Small intestine (tissue), 7 donors: ENCODE measurements around the gene EIF4A3. TPM values are rescaled to one million over a fixed set of nuclear protein-coding genes. Genes with fewer than 3 reads are reported as not detected.
"Not testable (repeated sequence)": the region's sequence is repeated elsewhere in the genome, so short reads cannot be mapped to it uniquely, and the experiment has no call there.

ENCODE experiments used
- DNase-seq, 2 donors: peaks; one replicate each; pipeline versions ENCODE4 v3.0.0 to v3.0.0-alpha.2; 2013
- FAIRE-seq: peaks from 2 replicates; lab custom pipeline; 2012; peaks lifted over from hg19 to GRCh38; lab: Jason Lieb, UNC
- H3K27ac ChIP-seq, 3 donors: one replicate each; pipeline ENCODE4 v1.5.1; 2013; ENCODE audit warnings: low read length in 2 of 3, mild to moderate bottlenecking in 2 of 3, control low read depth in 1 of 3, inconsistent platforms in 1 of 3, low read depth in 1 of 3, moderate library complexity in 1 of 3
- H3K27me3 ChIP-seq, 3 donors: one replicate each; pipeline ENCODE4 v1.6.1; 2013; ENCODE audit warnings: low read length in 3 of 3, inconsistent platforms in 1 of 3; ENCODE audit not compliant: control insufficient read depth in 3 of 3, insufficient read depth in 3 of 3
- H3K36me3 ChIP-seq, 3 donors: one replicate each; pipeline ENCODE4 v1.6.1; 2013; ENCODE audit warnings: low read length in 3 of 3, inconsistent platforms in 1 of 3, low read depth in 1 of 3, mild to moderate bottlenecking in 1 of 3, moderate library complexity in 1 of 3; ENCODE audit not compliant: control insufficient read depth in 3 of 3, insufficient read depth in 2 of 3
- H3K4me1 ChIP-seq, 3 donors: one replicate each; pipeline ENCODE4 v1.6.1; 2013; ENCODE audit warnings: low read length in 2 of 3, inconsistent platforms in 1 of 3, low read depth in 1 of 3, mild to moderate bottlenecking in 1 of 3, moderate library complexity in 1 of 3; ENCODE audit not compliant: control insufficient read depth in 3 of 3, insufficient read depth in 2 of 3
- H3K4me3 ChIP-seq, 3 donors: one replicate each; pipeline ENCODE4 v1.5.1; 2013; ENCODE audit warnings: low read length in 3 of 3, control low read depth in 1 of 3, inconsistent platforms in 1 of 3, low read depth in 1 of 3, mild to moderate bottlenecking in 1 of 3, moderate library complexity in 1 of 3
- H3K9me3 ChIP-seq, 2 donors: one replicate each; pipeline ENCODE4 v1.6.1; 2013; ENCODE audit warnings: low read depth in 1 of 2, low read length in 1 of 2; ENCODE audit not compliant: control insufficient read depth in 2 of 2, insufficient read depth in 1 of 2
- WGBS, 3 donors: extraction: QIAGEN DNeasy Blood & Tissue Kit; methylation state at CpG; one replicate each; pipeline ENCODE4 v1.1.7; 2013; 5-methylcytosine and 5-hydroxymethylcytosine counted together
- polyA plus RNA-seq, 4 donors: library from polyadenylated mRNA; stranded (reverse) in 3 of 4; unstranded in 1 of 4; fragments of 200-250 nt in 3 of 4; fragments of 120-200 nt in 1 of 4; gene quantifications; one replicate each; pipeline versions ENCODE4 v1.2.1 to v1.2.3, GENCODE V29; 2013
- donor health status: healthy with polysubstance abuse.
- donor health status: control.
- donor health status: control.
- donor health status: Bipolar disorder and iron deficiency.
- donor health status: healthy.

Gene EIF4A3
- polyA plus RNA-seq, 4 donors, result 47.2 to 88.2 (median 67.3) TPM

DNA sequence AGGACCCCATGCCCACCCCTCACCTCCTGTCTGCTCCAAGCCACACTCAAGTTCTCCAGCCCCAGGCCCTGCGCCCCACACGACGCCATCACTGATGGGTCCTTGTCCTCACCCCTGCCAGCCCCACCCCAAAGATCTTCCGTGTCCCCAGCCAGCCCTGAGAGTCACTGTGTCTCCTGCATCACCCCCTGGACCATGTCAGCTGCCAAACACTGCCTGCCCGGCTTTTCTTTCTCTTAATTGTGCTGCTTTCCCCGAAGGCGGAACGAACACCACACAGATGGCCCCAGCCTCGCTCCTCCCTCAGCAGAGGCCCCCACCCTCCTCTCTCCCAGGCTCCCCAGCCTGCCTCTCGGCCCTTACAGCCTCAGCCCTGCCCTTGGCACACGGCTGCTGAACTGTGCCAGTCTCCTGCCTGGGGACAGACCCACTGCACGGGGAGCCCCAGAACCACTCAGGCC, 50.3 kb downstream of the EIF4A3 start:
- no peaks in the 10 kb centered on the region for H3K9me3 ChIP-seq
- no peaks in the 10 kb centered on the region for H3K4me1 ChIP-seq
- no peak overlapping the region for H3K27ac ChIP-seq
- no peaks in the 10 kb centered on the region for H3K36me3 ChIP-seq
- H3K4me3 ChIP-seq, result no peak overlapping the region
- FAIRE-seq (no peak), DNase-seq (no peak)
- 75 to 77% (median 75%) methylated on average over 12 of the region's 12 CpGs for WGBS, 3 donors
- peaks cover 0 to 2% (median 0%) of the 10 kb centered on the region in 3 donors for H3K27me3 ChIP-seq

- FAIRE-seq, result no peak
- H3K4me3 ChIP-seq, result no peak overlapping the region
Measured at GRCh38 chr17:80095844-80096475, 51.0 kb downstream of the EIF4A3 start.

DNA sequence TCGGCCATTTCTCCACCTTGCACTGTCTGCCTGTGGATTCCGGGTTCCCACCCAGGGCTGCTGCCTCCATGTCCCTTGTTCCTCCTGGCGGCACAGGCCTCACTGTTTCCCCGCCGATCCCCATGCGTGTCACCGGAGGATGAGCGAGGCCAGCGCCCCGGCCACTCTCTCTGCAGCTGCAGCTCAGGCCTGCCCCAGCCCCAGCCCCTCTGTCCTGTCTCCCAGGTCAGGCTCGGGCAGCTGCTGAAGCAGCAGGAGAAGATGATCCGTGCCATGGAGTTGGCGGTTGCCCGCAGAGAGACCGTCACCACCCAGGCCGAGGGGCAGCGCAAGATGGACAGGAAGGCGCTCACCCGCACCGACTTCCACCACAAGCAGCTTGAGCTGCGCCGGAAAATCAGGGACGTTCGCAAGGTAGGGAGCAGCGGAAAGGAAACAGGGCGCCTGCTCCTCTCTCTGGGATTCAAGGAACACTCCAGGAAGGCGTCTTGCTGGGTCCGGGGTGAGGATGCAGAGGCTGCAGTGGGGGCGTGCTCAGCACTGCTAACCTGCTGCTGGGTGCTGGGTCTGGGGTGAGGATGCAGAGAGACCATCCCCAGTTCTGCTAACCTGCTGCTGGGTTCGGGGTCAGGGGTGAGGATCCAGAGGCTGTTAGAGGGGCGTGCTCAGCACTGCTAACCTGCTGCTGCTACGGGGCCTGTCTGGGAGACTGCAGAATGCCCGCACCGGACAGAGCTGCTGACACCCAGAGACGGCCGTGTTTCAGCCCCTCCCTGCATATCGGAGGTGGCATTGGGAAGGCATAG, 51.7 kb downstream of the EIF4A3 start:
- FAIRE-seq (no peak), DNase-seq (no peak)
- Histone ChIP-seq H3K4me1 (no peaks in the 10 kb centered on the region), H3K9me3 (no peaks in the 10 kb centered on the region), H3K27me3 (peaks cover 0 to 1% (median 0%) of the 10 kb centered on the region in 3 donors), H3K4me3 (no peak overlapping the region), H3K36me3 (no peaks in the 10 kb centered on the region), H3K27ac (no peak overlapping the region)
- 87 to 93% (median 90%) methylated on average over 37 of the region's 37 CpGs for WGBS, 3 donors

More at GRCh38 chr17:80095844-80096475, 51.0 kb downstream of the EIF4A3 start:
- DNase-seq, result no peak
- no peaks in the 10 kb centered on the region for H3K9me3 ChIP-seq
- H3K4me1 ChIP-seq, result no peaks in the 10 kb centered on the region
- no peaks in the 10 kb centered on the region for H3K36me3 ChIP-seq
- 79 to 86% (median 84%) methylated on average over 14 to 16 of the region's 16 CpGs for WGBS, 3 donors
- H3K27ac ChIP-seq, result no peak overlapping the region
- peaks cover 0 to 2% (median 0%) of the 10 kb centered on the region in 3 donors for H3K27me3 ChIP-seq

GRCh38 chr17:80092959-80093358, 54.0 kb downstream of the EIF4A3 start:
- FAIRE-seq (no peak), DNase-seq (no peak)
- Histone ChIP-seq H3K4me3 (no peak overlapping the region), H3K4me1 (no peaks in the 10 kb centered on the region), H3K36me3 (peaks cover 0 to 2% (median 0%) of the 10 kb centered on the region in 3 donors), H3K27ac (no peak overlapping the region), H3K9me3 (no peaks in the 10 kb centered on the region), H3K27me3 (no peaks in the 10 kb centered on the region)
- WGBS, 3 donors, result 68 to 80% (median 71%) methylated on average over 8 of the region's 8 CpGs

- Histone ChIP-seq H3K4me1 (no peaks in the 10 kb centered on the region), H3K27me3 (no peaks in the 10 kb centered on the region), H3K36me3 (peaks cover 0 to 2% (median 0%) of the 10 kb centered on the region in 3 donors), H3K9me3 (no peaks in the 10 kb centered on the region), H3K27ac (no peak overlapping the region), H3K4me3 (no peak overlapping the region)
- WGBS, 3 donors, result 83 to 97% (median 84%) methylated on average over 4 of the region's 4 CpGs
- FAIRE-seq (no peak), DNase-seq (no peak)
Measured at GRCh38 chr17:80091376-80091775, 55.6 kb downstream of the EIF4A3 start.

DNA sequence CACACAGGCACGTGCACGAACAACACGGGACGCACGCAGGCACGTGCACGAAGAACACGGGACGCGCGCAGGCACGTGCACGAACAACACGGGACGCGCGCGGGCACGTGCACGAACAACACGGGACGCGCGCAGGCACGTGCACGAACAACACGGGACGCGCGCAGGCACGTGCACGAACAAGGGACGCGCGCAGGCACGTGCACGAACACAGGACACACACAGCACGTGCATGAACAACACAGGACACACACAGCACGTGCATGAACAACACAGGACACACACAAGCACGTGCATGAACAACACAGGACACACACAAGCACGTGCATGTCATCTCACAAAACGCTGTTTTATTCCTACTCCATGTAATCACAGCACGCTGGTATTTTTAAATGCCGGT, 56.8 kb downstream of the EIF4A3 start:
- not testable (repeated sequence) for H3K27ac ChIP-seq, H3K27me3 ChIP-seq, H3K36me3 ChIP-seq, H3K4me3 ChIP-seq, H3K9me3 ChIP-seq, DNase-seq, FAIRE-seq, H3K4me1 ChIP-seq
- 92 to 94% (median 94%) methylated on average over 41 to 44 of the region's 44 CpGs for WGBS, 3 donors

DNA sequence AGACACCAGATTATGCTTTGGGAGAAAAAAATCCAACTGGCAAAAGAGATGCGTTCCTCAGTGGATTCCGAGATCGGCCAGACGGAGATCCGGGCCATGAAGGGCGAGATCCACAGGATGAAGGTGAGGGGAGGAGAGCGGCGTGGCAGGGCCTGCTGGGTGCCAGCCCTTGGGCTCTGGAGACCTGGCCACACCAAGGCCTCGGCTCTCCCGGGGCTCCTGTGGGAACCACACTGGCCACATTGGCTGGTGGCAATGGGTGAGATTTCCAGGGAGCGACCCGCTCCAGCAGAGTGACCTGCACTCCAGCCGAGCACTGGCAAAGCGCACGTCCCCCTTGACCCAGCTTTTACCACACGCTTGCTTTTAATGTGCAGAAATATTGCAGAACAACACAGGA, 57.2 kb downstream of the EIF4A3 start:
- WGBS, 3 donors, result 94 to 98% (median 94%) methylated on average over 16 of the region's 16 CpGs
- no peaks in the 10 kb centered on the region for H3K27me3 ChIP-seq
- no peak for FAIRE-seq
- H3K9me3 ChIP-seq, result no peaks in the 10 kb centered on the region
- H3K4me3 ChIP-seq, result no peak overlapping the region
- peaks cover 0 to 5% (median 0%) of the 10 kb centered on the region in 3 donors for H3K36me3 ChIP-seq
- H3K27ac ChIP-seq, result no peak overlapping the region
- DNase-seq, result no peak
- no peaks in the 10 kb centered on the region for H3K4me1 ChIP-seq

DNA sequence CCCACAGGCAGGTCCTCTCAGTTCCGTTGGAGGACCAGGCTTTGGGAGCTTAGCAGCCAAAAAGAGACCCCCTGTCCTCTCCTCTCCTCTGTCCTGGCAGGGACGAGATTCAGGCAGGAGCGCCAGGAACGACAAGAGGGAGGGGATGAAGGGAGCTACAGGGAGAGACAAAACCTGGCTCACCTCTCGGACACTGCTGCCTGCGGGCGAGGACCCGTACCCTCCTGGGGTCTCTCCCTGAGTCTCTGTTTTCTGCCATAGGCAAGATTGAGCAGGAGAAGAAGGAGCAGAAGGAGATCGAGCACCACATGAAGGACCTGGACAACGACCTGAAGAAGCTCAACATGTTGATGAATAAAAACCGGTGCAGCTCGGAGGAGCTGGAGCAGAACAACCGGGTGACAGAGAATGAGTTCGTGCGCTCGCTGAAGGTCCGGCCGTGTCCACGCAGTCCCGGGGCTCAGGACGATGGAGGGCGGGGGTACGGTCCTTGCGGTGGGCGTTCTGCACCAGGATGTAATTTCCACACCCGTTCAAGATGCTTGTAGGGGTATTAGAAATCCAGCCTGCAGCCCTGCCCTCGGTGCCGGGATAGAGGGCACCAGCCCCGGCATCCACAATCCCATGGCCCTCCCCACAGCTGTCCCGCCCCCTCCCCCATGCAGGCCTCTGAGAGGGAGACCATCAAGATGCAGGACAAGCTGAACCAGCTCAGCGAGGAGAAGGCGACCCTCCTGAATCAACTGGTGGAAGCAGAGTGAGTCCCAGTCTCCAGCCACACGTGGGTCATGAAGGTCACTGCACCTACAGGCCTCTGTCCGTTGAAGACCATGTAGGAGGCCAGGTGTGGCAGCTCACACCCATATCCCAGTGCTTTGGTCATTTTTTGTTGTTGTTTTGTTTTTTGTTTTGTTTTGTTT, 59.3 kb downstream of the EIF4A3 start:
- FAIRE-seq (no peak), DNase-seq (no peak)
- Histone ChIP-seq H3K27me3 (no peaks in the 10 kb centered on the region), H3K4me3 (no peak overlapping the region), H3K4me1 (no peaks in the 10 kb centered on the region), H3K9me3 (no peaks in the 10 kb centered on the region), H3K27ac (no peak overlapping the region), H3K36me3 (peaks cover 0 to 7% (median 0%) of the 10 kb centered on the region in 3 donors)
- 75 to 84% (median 82%) methylated on average over 31 to 34 of the region's 34 CpGs for WGBS, 3 donors
